ENCODE data around the gene ANKS1A.

Gene ANKS1A

GRCh38 chr6:34930221-34930620 lies 41.2 kb downstream of the ANKS1A start:
- TF ChIP-seq REST (IDR thresholded peaks at IDR 0.05; ENCODE audit: low read depth) (no peak), TCF12 (IDR thresholded peaks at IDR 0.05; ENCODE audit: low read depth) (no peak), TAF1 (IDR thresholded peaks at IDR 0.05; ENCODE audit: low read depth) (no peak), ZBTB7A (IDR thresholded peaks at IDR 0.05; ENCODE audit: low read depth) (no peak), MAX (IDR thresholded peaks at IDR 0.05) (no peak), CEBPB (IDR thresholded peaks at IDR 0.05) (no peak), EGR1 (IDR thresholded peaks at IDR 0.05) (no peak), FOXM1 (IDR thresholded peaks at IDR 0.05; ENCODE audit: borderline replicate concordance, low read depth) (no peak), YY1 (IDR thresholded peaks at IDR 0.05; ENCODE audit: low read depth) (no peak), RAD21 (IDR thresholded peaks at IDR 0.05; ENCODE audit: low read depth) (no peak), EP300 (IDR thresholded peaks at IDR 0.05; ENCODE audit: borderline replicate concordance) (no peak)

- TF ChIP-seq CEBPB (IDR thresholded peaks at IDR 0.05) (no peak), EGR1 (IDR thresholded peaks at IDR 0.05) (no peak), NFIC (IDR thresholded peaks at IDR 0.05) (peak; percentile 78), ZBTB7A (IDR thresholded peaks at IDR 0.05; ENCODE audit: low read depth) (no peak), USF1 (IDR thresholded peaks at IDR 0.05) (no peak), FOXM1 (IDR thresholded peaks at IDR 0.05; ENCODE audit: borderline replicate concordance, low read depth) (no peak), MAX (IDR thresholded peaks at IDR 0.05) (peak; percentile 51; the same call in 1 of the 2 replicates), TEAD4 (IDR thresholded peaks at IDR 0.05) (no peak)
Measured at GRCh38 chr6:34934516-34934915, 45.5 kb downstream of the ANKS1A start.

- TF ChIP-seq CREB1 (IDR thresholded peaks at IDR 0.05; ENCODE audit: low read depth) = no peak
- TF ChIP-seq REST (IDR thresholded peaks at IDR 0.05; ENCODE audit: low read depth) = no peak
- no peak for TF ChIP-seq EGR1 (IDR thresholded peaks at IDR 0.05)
- no peak for TF ChIP-seq EP300 (IDR thresholded peaks at IDR 0.05; ENCODE audit: borderline replicate concordance)
- TF ChIP-seq CEBPB (IDR thresholded peaks at IDR 0.05) = no peak
Measured at GRCh38 chr6:34938268-34938667, 49.2 kb downstream of the ANKS1A start.

GRCh38 chr6:34940030-34940434 lies 51.0 kb downstream of the ANKS1A start:
- TF ChIP-seq NFIC (IDR thresholded peaks at IDR 0.05) (no peak), FOXM1 (IDR thresholded peaks at IDR 0.05; ENCODE audit: borderline replicate concordance, low read depth) (no peak), REST (IDR thresholded peaks at IDR 0.05; ENCODE audit: low read depth) (no peak), TEAD4 (IDR thresholded peaks at IDR 0.05) (no peak), CEBPB (IDR thresholded peaks at IDR 0.05) (no peak), YY1 (IDR thresholded peaks at IDR 0.05; ENCODE audit: low read depth) (no peak), EP300 (IDR thresholded peaks at IDR 0.05; ENCODE audit: borderline replicate concordance) (no peak), RAD21 (IDR thresholded peaks at IDR 0.05; ENCODE audit: low read depth) (no peak), CREB1 (IDR thresholded peaks at IDR 0.05; ENCODE audit: low read depth) (no peak), EGR1 (IDR thresholded peaks at IDR 0.05) (no peak), MAX (IDR thresholded peaks at IDR 0.05) (no peak), ZBTB7A (IDR thresholded peaks at IDR 0.05; ENCODE audit: low read depth) (no peak)

GRCh38 chr6:34941421-34941820 lies 52.4 kb downstream of the ANKS1A start:
- TF ChIP-seq REST (IDR thresholded peaks at IDR 0.05; ENCODE audit: low read depth) = no peak
- no peak for TF ChIP-seq EGR1 (IDR thresholded peaks at IDR 0.05)
- TF ChIP-seq CREB1 (IDR thresholded peaks at IDR 0.05; ENCODE audit: low read depth) = no peak
- TF ChIP-seq MAX (IDR thresholded peaks at IDR 0.05) = no peak
- TF ChIP-seq CEBPB (IDR thresholded peaks at IDR 0.05) = no peak
- no peak for TF ChIP-seq EP300 (IDR thresholded peaks at IDR 0.05; ENCODE audit: borderline replicate concordance)
- no peak for TF ChIP-seq TEAD4 (IDR thresholded peaks at IDR 0.05)
- TF ChIP-seq FOXM1 (IDR thresholded peaks at IDR 0.05; ENCODE audit: borderline replicate concordance, low read depth) = no peak
- TF ChIP-seq ZBTB7A (IDR thresholded peaks at IDR 0.05; ENCODE audit: low read depth) = no peak
